Panc1 (cell line): ENCODE data around the gene BOD1. TPM values are rescaled to one million over a fixed set of nuclear protein-coding genes. Genes with fewer than 3 reads are reported as not detected.

Source experiments
- ATAC-seq: fragments of 200-7000 bp; cut with Tn5 transposase; 2 replicates; pipeline ENCODE4 v1.9.1; 2020; ENCODE audit warnings: mild to moderate bottlenecking, moderate library complexity
- BruUV-seq: library from RNA; stranded (reverse); fragments of 400-500 nt; replicated peaks from 2 replicates; lab custom pipeline; 2021; lab: Mats Ljungman, UMichigan
- CTCF ChIA-PET: fragments of 300-600 bp; sonication (Branson Sonifier 250); formaldehyde crosslinking; loops from one replicate; lab custom pipeline; 2022; ENCODE audit warnings: antibody characterized with exemption; lab: Charles Lee
- POLR2A ChIA-PET: fragments of 300-600 bp; sonication (Branson Sonifier 250); formaldehyde crosslinking; loops from one replicate; lab custom pipeline; 2022; ENCODE audit warnings: antibody characterized with exemption; lab: Charles Lee
- DNase-seq: peaks from one replicate; pipeline ENCODE4 v3.0.0-alpha.2; 2010; ENCODE audit warnings: low read depth, low spot score
- H3K27ac ChIP-seq: 2 replicates; pipeline ENCODE4 v1.5.1; 2011; ENCODE audit warnings: mild to moderate bottlenecking, low read length, inconsistent platforms
- H3K27me3 ChIP-seq: fragments of 200-500 bp; sonication (Bioruptor generic); 2 replicates; pipeline ENCODE4 v1.6.0; 2014; ENCODE audit warnings: low read length, inconsistent platforms; ENCODE audit not compliant: control insufficient read depth, insufficient read depth
- H3K36me3 ChIP-seq: fragments of 200-500 bp; sonication (Bioruptor generic); 2 replicates; pipeline ENCODE4 v1.5.1; 2014; ENCODE audit warnings: inconsistent platforms, mild to moderate bottlenecking, low read length, moderate library complexity; ENCODE audit not compliant: control insufficient read depth, insufficient read depth
- H3K4me1 ChIP-seq: 2 replicates; pipeline ENCODE4 v1.5.1; 2011; ENCODE audit warnings: inconsistent platforms, mild to moderate bottlenecking, low read length, moderate library complexity; ENCODE audit not compliant: control insufficient read depth, insufficient read depth
- H3K4me3 ChIP-seq, 2 experiments: 2 replicates each; pipeline ENCODE4 v1.5.1; 2011 to 2012; ENCODE audit warnings: low read depth in 2 of 2, low read length in 2 of 2, mild to moderate bottlenecking in 2 of 2, inconsistent platforms in 1 of 2, moderate library complexity in 1 of 2
- H3K9me3 ChIP-seq: fragments of 200-500 bp; sonication (Bioruptor generic); 2 replicates; pipeline ENCODE4 v1.5.1; 2014; ENCODE audit warnings: low read depth, mild to moderate bottlenecking, inconsistent platforms, low read length, moderate library complexity; ENCODE audit not compliant: control insufficient read depth, insufficient read depth
- POLR2AphosphoS5 ChIP-seq: IDR thresholded peaks from 2 replicates; pipeline ENCODE4 v1.6.1; 2012; ENCODE audit warnings: mild to moderate bottlenecking, low read depth, low read length, moderate library complexity
- SIN3A ChIP-seq: IDR thresholded peaks from 2 replicates; pipeline ENCODE4 v1.6.1; 2012; ENCODE audit warnings: low read depth, mild to moderate bottlenecking, low read length, moderate library complexity, borderline replicate concordance; ENCODE audit not compliant: insufficient read depth
- TCF7L2 ChIP-seq: IDR thresholded peaks from 2 replicates; pipeline ENCODE4 v1.6.1; 2011; ENCODE audit warnings: mild to moderate bottlenecking, low read depth, low read length, inconsistent platforms
- in situ Hi-C: cut with HindIII; loops from 2 replicates; pipeline ENCODE4 v1.10.0; 2016; ENCODE audit warnings: low sequenced_read_pairs, low pct_unique_long_range_greater_than_20kb
- intact Hi-C: fragments of 100-400 bp; cut with micrococcal nuclease; formaldehyde crosslinking; loops from one replicate; pipeline ENCODE4 v1.10.0; 2022; ENCODE audit not compliant: unreplicated experiment
- total RNA-seq: library from RNA; stranded (reverse); gene quantifications from one replicate; pipeline ENCODE4 v1.2.1, GENCODE V29; 2021; ENCODE audit not compliant: unreplicated experiment
- TF ChIP-seq, protein P1 (sequence below): fragments of 450-650 bp; IDR thresholded peaks from 2 replicates; pipeline ENCODE4 v1.5.1; 2017; ENCODE audit warnings: mild to moderate bottlenecking
- TF ChIP-seq, protein P2 (sequence below), 2 experiments: IDR thresholded peaks; 2 replicates each; pipeline ENCODE4 v1.6.1; 2011 to 2012; ENCODE audit warnings: low read depth in 2 of 2, control low read depth in 1 of 2, low read length in 1 of 2, mild to moderate bottlenecking in 1 of 2, moderate library complexity in 1 of 2; ENCODE audit not compliant: insufficient read depth in 1 of 2

The BOD1 gene
- total RNA-seq, 1 experiment from 2014 or later = 86.1 TPM

DNA sequence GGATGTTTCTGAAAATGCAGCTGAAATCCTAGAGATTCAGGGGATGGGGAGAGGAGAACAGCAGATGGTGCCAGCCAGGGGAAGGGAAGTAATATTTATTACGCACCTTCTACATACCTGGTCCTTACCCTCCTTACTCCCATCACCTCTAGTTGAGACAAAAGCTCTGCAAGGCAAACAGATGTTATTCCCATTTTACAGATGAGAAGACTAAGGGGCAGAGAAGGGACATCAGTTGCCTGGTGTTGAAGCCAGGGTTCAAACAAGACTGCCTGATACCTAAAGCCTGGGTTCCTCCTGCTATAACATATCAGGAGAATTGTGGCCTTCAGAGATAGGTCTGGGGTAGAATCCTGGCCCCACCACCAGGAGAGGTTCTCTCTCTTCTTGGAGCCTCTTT, 7.3 kb upstream of the BOD1 start:
- H3K36me3 ChIP-seq = no peaks in the 10 kb centered on the region
- DNase-seq (no peak), ATAC-seq (no peak)
- H3K27ac ChIP-seq = no peak overlapping the region
- no peak overlapping the region for H3K4me3 ChIP-seq
- in situ Hi-C loops (no loop called here), intact Hi-C loops (no loop called here)
- ChIA-PET POLR2A (no interaction called here), CTCF (interaction anchor here (0.7 kb wide), 1 partner anchor 116 kb away, joined by 3 read pairs; no protein-coding TSS in a partner anchor)
- H3K27me3 ChIP-seq = no peaks in the 10 kb centered on the region; the same call in 1 of the 2 replicates
- TF ChIP-seq POLR2AphosphoS5 (no peak), SIN3A (no peak), TCF7L2 (no peak)
- TF ChIP-seq, protein P1, sequence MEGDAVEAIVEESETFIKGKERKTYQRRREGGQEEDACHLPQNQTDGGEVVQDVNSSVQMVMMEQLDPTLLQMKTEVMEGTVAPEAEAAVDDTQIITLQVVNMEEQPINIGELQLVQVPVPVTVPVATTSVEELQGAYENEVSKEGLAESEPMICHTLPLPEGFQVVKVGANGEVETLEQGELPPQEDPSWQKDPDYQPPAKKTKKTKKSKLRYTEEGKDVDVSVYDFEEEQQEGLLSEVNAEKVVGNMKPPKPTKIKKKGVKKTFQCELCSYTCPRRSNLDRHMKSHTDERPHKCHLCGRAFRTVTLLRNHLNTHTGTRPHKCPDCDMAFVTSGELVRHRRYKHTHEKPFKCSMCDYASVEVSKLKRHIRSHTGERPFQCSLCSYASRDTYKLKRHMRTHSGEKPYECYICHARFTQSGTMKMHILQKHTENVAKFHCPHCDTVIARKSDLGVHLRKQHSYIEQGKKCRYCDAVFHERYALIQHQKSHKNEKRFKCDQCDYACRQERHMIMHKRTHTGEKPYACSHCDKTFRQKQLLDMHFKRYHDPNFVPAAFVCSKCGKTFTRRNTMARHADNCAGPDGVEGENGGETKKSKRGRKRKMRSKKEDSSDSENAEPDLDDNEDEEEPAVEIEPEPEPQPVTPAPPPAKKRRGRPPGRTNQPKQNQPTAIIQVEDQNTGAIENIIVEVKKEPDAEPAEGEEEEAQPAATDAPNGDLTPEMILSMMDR = no peak
- TF ChIP-seq, protein P2, sequence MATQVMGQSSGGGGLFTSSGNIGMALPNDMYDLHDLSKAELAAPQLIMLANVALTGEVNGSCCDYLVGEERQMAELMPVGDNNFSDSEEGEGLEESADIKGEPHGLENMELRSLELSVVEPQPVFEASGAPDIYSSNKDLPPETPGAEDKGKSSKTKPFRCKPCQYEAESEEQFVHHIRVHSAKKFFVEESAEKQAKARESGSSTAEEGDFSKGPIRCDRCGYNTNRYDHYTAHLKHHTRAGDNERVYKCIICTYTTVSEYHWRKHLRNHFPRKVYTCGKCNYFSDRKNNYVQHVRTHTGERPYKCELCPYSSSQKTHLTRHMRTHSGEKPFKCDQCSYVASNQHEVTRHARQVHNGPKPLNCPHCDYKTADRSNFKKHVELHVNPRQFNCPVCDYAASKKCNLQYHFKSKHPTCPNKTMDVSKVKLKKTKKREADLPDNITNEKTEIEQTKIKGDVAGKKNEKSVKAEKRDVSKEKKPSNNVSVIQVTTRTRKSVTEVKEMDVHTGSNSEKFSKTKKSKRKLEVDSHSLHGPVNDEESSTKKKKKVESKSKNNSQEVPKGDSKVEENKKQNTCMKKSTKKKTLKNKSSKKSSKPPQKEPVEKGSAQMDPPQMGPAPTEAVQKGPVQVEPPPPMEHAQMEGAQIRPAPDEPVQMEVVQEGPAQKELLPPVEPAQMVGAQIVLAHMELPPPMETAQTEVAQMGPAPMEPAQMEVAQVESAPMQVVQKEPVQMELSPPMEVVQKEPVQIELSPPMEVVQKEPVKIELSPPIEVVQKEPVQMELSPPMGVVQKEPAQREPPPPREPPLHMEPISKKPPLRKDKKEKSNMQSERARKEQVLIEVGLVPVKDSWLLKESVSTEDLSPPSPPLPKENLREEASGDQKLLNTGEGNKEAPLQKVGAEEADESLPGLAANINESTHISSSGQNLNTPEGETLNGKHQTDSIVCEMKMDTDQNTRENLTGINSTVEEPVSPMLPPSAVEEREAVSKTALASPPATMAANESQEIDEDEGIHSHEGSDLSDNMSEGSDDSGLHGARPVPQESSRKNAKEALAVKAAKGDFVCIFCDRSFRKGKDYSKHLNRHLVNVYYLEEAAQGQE (IDR thresholded peaks at IDR 0.05; ENCODE audit: insufficient read depth in 1 of 2, low read depth in 2 of 2, low read length in 1 of 2) = no peak
- no peaks in the 10 kb centered on the region for H3K4me1 ChIP-seq
- H3K9me3 ChIP-seq = no peaks in the 10 kb centered on the region
- BruUV-seq = no TSS peak

DNA sequence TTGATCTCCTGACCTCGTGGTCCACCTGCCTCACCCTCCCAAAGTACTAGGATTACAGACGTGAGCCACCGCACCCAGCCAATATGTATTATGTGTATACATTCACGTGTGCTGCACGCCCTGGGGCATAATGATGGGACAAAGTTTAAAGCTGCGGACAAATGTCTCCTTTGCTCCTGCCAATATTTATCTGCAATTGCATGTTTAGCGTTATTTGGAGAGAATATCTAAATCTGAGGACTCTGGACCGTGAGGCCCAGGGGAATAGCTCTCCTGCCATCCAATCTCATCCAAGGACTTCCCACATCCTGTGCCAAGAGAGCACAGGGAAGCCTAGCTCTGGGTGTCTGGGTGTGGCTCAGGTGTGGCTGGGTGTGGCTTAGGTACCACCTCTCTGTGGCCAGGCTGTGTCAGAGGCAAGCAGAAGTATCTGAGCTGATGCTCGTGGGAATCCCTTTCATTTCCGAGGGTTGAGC, 6.9 kb upstream of the BOD1 start:
- TF ChIP-seq, protein P2 (IDR thresholded peaks at IDR 0.05; ENCODE audit: insufficient read depth in 1 of 2, low read depth in 2 of 2, low read length in 1 of 2) = no peak
- TF ChIP-seq TCF7L2 = no peak
- TF ChIP-seq POLR2AphosphoS5 = no peak
- TF ChIP-seq SIN3A = no peak
- TF ChIP-seq, protein P1 = no peak
- Histone ChIP-seq H3K9me3 (no peaks in the 10 kb centered on the region), H3K27ac (no peak overlapping the region), H3K27me3 (no peaks in the 10 kb centered on the region; the same call in 1 of the 2 replicates), H3K4me3 (no peak overlapping the region), H3K4me1 (no peaks in the 10 kb centered on the region), H3K36me3 (no peaks in the 10 kb centered on the region)
- no TSS peak for BruUV-seq
- ChIA-PET POLR2A (no interaction called here), CTCF (interaction anchor here (0.7 kb wide), 1 partner anchor 117 kb away, joined by 3 read pairs; no protein-coding TSS in a partner anchor)
- DNase-seq = no peak
- ATAC-seq = no peak
- intact Hi-C loops = no loop called here
- in situ Hi-C loops = no loop called here
